BE2C (cell line): ENCODE results near the gene SCLT1.

ENCODE experiments used
- DNase-seq: peaks from one replicate; pipeline ENCODE4 v3.0.0-alpha.2; 2020
- H3K27me3 ChIP-seq: fragments of 250-450 bp; sonication (Bioruptor Pico); 2 replicates; pipeline ENCODE4 v1.5.1; 2020; ENCODE audit warnings: mild to moderate bottlenecking
- H3K36me3 ChIP-seq: fragments of 250-450 bp; sonication (Bioruptor Pico); 2 replicates; pipeline ENCODE4 v1.5.1; 2020; ENCODE audit warnings: mild to moderate bottlenecking
- H3K4me1 ChIP-seq: fragments of 250-450 bp; sonication (Bioruptor Pico); 2 replicates; pipeline ENCODE4 v1.5.1; 2020
- H3K4me3 ChIP-seq: 2 replicates; pipeline ENCODE4 v1.5.1; 2011; ENCODE audit warnings: low read depth, low read length
- H3K9me3 ChIP-seq: fragments of 250-450 bp; sonication (Bioruptor Pico); 2 replicates; pipeline ENCODE4 v1.5.1; 2020
- CTCF ChIP-seq: IDR thresholded peaks from 2 replicates; pipeline ENCODE4 v1.5.1; 2012; ENCODE audit warnings: mild to moderate bottlenecking, low read depth, low read length

Gene SCLT1

GRCh38 chr4:129117705-129118104 lies 24.4 kb upstream of the SCLT1 start:
- no peaks in the 10 kb centered on the region for H3K9me3 ChIP-seq
- DNase-seq = no peak
- no peaks in the 10 kb centered on the region for H3K27me3 ChIP-seq
- no peaks in the 10 kb centered on the region for H3K4me1 ChIP-seq
- no peak for TF ChIP-seq CTCF
- no peaks in the 10 kb centered on the region for H3K36me3 ChIP-seq
- H3K4me3 ChIP-seq = no peak overlapping the region

GRCh38 chr4:129113919-129114318 lies 20.6 kb upstream of the SCLT1 start:
- H3K9me3 ChIP-seq = no peaks in the 10 kb centered on the region
- no peak for TF ChIP-seq CTCF
- DNase-seq = no peak
- no peaks in the 10 kb centered on the region; the same call in 1 of the 2 replicates for H3K4me1 ChIP-seq
- H3K27me3 ChIP-seq = no peaks in the 10 kb centered on the region
- H3K36me3 ChIP-seq = no peaks in the 10 kb centered on the region
- no peak overlapping the region for H3K4me3 ChIP-seq

- Histone ChIP-seq H3K27me3 (no peaks in the 10 kb centered on the region), H3K9me3 (no peaks in the 10 kb centered on the region), H3K36me3 (no peaks in the 10 kb centered on the region), H3K4me1 (no peaks in the 10 kb centered on the region; the same call in 1 of the 2 replicates), H3K4me3 (no peak overlapping the region)
- no peak for DNase-seq
- no peak for TF ChIP-seq CTCF
These were observed 20.1 kb upstream of the SCLT1 start for GRCh38 chr4:129113434-129113833.

- no peak for DNase-seq
- no peak for TF ChIP-seq CTCF
These were observed 18.6 kb upstream of the SCLT1 start for GRCh38 chr4:129111919-129112318.

GRCh38 chr4:129110931-129111330 lies 17.6 kb upstream of the SCLT1 start:
- no peaks in the 10 kb centered on the region for H3K36me3 ChIP-seq
- no peaks in the 10 kb centered on the region for H3K9me3 ChIP-seq
- no peaks in the 10 kb centered on the region; the same call in 1 of the 2 replicates for H3K4me1 ChIP-seq
- H3K4me3 ChIP-seq = no peak overlapping the region
- no peak for TF ChIP-seq CTCF
- no peaks in the 10 kb centered on the region for H3K27me3 ChIP-seq
- DNase-seq = no peak

More at GRCh38 chr4:129111919-129112318, 18.6 kb upstream of the SCLT1 start:
- Histone ChIP-seq H3K36me3 (no peaks in the 10 kb centered on the region), H3K9me3 (no peaks in the 10 kb centered on the region), H3K4me3 (no peak overlapping the region), H3K4me1 (no peaks in the 10 kb centered on the region; the same call in 1 of the 2 replicates), H3K27me3 (no peaks in the 10 kb centered on the region)

- Histone ChIP-seq H3K4me1 (no peaks in the 10 kb centered on the region; the same call in 1 of the 2 replicates), H3K4me3 (no peak overlapping the region), H3K9me3 (no peaks in the 10 kb centered on the region), H3K36me3 (no peaks in the 10 kb centered on the region), H3K27me3 (no peaks in the 10 kb centered on the region)
- TF ChIP-seq CTCF = no peak
- no peak for DNase-seq
These were observed 16.9 kb upstream of the SCLT1 start for GRCh38 chr4:129109965-129110824.
